GM13977 (cell line): Measurements from ENCODE around the gene PTPN14.

Source experiments
- DNase-seq: peaks from one replicate; pipeline ENCODE4 v3.0.0; 2012; ENCODE audit warnings: low spot score
- in situ Hi-C: fragments of 300-500 bp; cut with MboI; formaldehyde crosslinking; loops from one replicate; pipeline ENCODE4 v1.12.0; 2022; ENCODE audit warnings: low sequenced_read_pairs, low pct_unique_long_range_greater_than_20kb, mixed read lengths, inconsistent platforms; ENCODE audit not compliant: unreplicated experiment
- TF ChIP-seq, protein P1 (sequence below): IDR thresholded peaks from 2 replicates; pipeline ENCODE4 v1.5.1; 2012; ENCODE audit warnings: mild to moderate bottlenecking, control low read depth; ENCODE audit not compliant: insufficient read depth; ENCODE audit errors: extremely low read depth, missing control alignments

PTPN14 gene

DNA sequence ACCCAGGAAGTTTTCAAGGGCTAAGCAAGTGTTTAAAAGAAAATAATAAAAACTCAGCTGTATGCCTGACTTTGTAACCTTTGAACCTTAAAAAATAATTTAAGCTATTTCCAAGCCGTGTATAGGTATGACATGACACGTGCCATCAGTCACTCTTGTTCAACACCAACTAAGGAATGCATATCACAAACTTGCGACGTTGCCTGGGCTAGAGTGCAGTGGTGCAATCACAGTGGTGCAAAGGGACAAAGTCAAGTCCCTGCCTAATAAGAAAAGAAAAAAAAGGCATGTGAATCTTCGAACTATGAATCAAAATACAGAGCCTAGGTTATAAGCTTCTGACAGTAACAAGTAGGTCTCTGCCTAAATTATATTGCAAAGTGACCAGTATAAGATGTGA is 191.3 kb downstream of the PTPN14 start:
- in situ Hi-C loops = no loop called here
- no peak for DNase-seq

DNA sequence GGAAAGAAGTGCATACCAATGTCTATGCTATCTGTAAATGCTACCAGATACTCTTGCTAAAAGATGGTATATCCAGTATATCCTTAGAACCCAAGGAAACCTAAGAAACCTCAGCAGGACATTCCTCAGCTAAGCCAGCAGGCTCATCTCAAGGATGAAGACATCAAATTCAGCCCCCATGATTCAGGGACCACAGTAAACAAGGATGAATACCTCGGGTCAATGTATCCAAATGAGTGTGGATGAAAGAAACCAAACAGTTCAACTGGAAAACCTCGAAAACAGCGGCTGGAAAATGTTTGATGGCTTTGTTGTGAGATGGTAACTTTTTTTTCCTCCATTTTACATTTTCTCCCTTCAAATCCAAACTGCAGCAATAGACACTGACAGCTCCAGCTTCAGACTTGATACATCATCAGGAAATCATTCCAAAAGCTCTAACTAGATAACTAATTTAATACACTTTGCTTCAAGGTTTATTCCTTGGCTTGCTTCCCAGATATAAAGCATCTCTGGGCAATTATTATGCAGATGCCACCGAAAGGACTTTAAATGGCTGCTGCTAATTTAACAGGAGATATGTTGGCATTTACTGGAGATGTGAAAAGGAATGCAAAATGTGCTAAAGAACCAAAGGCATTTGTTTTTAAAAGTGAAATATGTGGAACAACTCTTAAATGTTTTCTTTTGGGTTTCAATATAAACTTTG is 196.8 kb downstream of the PTPN14 start:
- in situ Hi-C loops = no loop called here
- TF ChIP-seq, protein P1, sequence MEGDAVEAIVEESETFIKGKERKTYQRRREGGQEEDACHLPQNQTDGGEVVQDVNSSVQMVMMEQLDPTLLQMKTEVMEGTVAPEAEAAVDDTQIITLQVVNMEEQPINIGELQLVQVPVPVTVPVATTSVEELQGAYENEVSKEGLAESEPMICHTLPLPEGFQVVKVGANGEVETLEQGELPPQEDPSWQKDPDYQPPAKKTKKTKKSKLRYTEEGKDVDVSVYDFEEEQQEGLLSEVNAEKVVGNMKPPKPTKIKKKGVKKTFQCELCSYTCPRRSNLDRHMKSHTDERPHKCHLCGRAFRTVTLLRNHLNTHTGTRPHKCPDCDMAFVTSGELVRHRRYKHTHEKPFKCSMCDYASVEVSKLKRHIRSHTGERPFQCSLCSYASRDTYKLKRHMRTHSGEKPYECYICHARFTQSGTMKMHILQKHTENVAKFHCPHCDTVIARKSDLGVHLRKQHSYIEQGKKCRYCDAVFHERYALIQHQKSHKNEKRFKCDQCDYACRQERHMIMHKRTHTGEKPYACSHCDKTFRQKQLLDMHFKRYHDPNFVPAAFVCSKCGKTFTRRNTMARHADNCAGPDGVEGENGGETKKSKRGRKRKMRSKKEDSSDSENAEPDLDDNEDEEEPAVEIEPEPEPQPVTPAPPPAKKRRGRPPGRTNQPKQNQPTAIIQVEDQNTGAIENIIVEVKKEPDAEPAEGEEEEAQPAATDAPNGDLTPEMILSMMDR = no peak
- no peak for DNase-seq

More for the DNA sequence above, 191.3 kb downstream of the PTPN14 start:
- TF ChIP-seq, protein P1 = no peak

DNA sequence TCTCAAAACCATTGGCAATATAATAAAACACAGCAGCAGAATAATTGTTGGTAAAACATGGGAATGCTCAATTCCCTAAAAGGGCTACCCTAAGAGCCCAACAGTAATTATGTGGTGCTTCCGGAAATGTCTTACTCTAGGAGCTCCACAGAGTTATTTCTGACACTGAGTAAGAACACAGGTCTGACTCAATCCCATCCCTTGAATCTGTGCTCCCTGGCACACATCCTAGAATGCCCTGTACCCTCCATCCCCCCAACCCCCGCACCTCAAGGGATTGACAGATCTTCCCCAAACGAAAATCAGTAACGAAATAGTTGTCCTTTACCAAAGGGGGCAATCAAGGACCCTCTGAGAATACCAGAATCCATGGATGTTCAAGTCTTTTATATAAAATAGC is 198.6 kb downstream of the PTPN14 start:
- TF ChIP-seq, protein P1 = no peak
- in situ Hi-C loops = no loop called here
- DNase-seq = no peak

DNA sequence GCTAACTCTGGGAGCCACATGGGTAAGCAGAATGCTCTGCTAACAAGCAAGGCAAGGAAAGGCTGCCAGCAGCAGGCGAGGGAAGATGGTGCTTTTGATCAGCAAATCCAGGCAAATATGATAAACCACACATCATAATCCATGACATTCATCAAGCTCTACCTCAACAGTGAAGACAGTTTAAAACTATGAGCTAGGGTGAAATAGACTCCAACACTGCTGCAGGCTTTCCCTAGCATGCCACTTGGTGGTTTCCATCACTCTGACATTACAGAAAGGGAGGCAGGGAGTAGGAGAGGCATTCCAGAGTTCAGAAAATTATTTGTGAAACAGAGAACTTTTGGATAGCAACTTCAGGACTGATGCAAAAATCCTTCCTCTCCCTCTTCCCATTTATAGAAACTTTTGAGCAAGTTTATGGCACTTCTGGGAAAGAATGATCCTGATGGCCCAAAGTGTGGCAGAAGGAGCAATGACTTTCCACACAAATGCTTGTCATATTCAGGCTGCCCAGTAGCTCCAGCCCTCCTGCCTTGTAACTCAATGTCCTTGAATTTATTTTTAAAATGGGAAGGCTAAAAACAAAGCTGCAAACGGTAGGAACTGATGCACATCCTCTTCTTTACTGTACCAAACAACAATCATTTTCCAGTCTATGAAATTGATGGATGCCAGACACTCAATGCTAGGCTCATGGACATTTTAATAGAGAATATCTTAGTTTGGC is 199.7 kb downstream of the PTPN14 start:
- in situ Hi-C loops = no loop called here
- TF ChIP-seq, protein P1 = no peak
- DNase-seq = no peak

- TF ChIP-seq, protein P1 = no peak
- DNase-seq = no peak
- in situ Hi-C loops = no loop called here
Measured at GRCh38 chr1:214349781-214350180, 201.6 kb downstream of the PTPN14 start.

DNA sequence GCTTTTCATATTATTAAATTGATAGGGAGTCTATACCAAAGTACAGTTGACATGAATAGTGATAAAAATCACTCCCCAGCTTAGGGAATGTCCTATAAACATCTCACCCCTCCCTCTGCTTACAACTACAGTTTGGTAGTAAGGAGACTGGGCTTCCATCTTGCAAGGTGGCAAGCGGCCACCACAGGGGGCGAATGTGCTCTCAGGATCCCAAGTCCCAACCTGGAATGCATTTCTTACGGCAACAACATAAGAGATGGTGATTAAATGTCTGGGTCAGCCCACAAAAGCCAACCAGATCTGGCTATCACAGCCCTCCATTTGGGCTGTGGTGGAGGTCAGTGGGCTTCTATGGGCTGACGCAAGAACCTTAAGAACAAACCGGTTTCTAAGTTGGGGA is 202.4 kb downstream of the PTPN14 start:
- DNase-seq = no peak
- in situ Hi-C loops = no loop called here
- TF ChIP-seq, protein P1 = no peak
